ENCODE measurements around the gene MKRN1. TPM values are rescaled to one million over a fixed set of nuclear protein-coding genes. Genes with fewer than 3 reads are reported as not detected.

The MKRN1 gene
- total RNA-seq, 1 donor from 2014 or later = 98.6 TPM

DNA sequence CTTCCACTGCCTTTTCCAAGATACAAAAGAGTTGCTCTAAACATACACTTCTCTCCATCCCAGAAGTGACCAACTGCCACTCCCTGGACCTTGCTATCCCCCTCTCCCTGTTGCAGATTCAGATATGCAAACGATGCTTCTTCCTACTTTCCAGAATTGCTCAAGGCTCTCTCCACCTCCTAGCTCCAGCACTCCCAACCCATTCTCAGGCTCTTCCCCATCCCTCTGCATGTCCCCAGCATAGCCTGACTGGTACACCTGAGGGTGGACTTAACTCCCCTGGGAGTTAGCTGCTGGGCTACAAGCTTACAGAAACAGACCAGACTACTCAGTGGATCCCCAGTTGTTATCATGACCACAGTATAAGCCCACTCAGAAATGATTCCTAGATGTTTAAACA lies 27.6 kb downstream of the MKRN1 start:
- H3K27me3 Mint-ChIP-seq = no peaks in the 10 kb centered on the region
- no peak overlapping the region for H3K4me3 Mint-ChIP-seq

DNA sequence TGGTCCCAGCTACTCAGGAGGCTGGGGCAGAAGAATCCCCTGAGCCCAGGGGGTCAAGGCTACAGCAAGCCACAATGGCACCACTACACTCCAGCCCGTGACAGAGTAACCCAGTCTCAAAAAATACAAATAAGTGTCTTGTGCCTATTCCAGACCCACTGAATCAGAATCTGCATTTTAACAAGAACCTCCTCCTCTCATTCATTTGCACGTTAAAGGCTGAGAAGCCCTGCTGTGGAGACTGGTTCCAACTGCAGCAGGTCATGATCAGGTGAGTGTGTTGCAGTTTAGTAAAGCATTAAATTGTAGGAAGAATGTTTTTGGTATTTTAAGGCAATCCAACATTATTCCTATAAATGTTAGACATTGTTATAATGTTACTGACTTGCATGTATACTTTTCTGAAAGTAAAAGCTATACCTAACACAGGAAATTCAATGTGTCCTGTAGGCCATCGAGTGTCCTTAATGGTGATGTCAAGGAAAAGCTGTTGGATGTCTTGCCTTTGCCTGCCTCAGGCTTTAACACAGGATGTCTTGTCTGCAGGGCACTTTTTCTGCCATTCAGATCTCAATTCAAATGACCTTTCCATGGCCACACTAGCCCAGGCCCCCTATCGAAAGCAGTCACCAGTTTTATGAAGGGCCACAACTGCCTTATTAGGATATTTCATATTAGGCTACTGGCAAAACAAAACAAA lies 30.4 kb downstream of the MKRN1 start:
- TF ChIP-seq, protein P1, sequence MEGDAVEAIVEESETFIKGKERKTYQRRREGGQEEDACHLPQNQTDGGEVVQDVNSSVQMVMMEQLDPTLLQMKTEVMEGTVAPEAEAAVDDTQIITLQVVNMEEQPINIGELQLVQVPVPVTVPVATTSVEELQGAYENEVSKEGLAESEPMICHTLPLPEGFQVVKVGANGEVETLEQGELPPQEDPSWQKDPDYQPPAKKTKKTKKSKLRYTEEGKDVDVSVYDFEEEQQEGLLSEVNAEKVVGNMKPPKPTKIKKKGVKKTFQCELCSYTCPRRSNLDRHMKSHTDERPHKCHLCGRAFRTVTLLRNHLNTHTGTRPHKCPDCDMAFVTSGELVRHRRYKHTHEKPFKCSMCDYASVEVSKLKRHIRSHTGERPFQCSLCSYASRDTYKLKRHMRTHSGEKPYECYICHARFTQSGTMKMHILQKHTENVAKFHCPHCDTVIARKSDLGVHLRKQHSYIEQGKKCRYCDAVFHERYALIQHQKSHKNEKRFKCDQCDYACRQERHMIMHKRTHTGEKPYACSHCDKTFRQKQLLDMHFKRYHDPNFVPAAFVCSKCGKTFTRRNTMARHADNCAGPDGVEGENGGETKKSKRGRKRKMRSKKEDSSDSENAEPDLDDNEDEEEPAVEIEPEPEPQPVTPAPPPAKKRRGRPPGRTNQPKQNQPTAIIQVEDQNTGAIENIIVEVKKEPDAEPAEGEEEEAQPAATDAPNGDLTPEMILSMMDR (conservative IDR thresholded peaks at IDR 0.05) = no peak
- Mint-ChIP-seq H3K9me3 (no peaks in the 10 kb centered on the region), H3K27me3 (no peaks in the 10 kb centered on the region), H3K4me1 (ENCODE audit: unreplicated experiment) (no peaks in the 10 kb centered on the region), H3K27ac (no peak overlapping the region), H3K4me3 (no peak overlapping the region), H3K36me3 (peaks cover 10% of the 10 kb centered on the region)
- DNase-seq (ENCODE audit: extremely low spot score, unreplicated experiment) = no peak

More for the DNA sequence above, 27.6 kb downstream of the MKRN1 start:
- Mint-ChIP-seq H3K27ac (no peak overlapping the region), H3K36me3 (peaks cover 29% of the 10 kb centered on the region), H3K9me3 (no peaks in the 10 kb centered on the region), H3K4me1 (ENCODE audit: unreplicated experiment) (no peaks in the 10 kb centered on the region)
- no peak for DNase-seq (ENCODE audit: extremely low spot score, unreplicated experiment)
- TF ChIP-seq, protein P1 (conservative IDR thresholded peaks at IDR 0.05) = no peak

DNA sequence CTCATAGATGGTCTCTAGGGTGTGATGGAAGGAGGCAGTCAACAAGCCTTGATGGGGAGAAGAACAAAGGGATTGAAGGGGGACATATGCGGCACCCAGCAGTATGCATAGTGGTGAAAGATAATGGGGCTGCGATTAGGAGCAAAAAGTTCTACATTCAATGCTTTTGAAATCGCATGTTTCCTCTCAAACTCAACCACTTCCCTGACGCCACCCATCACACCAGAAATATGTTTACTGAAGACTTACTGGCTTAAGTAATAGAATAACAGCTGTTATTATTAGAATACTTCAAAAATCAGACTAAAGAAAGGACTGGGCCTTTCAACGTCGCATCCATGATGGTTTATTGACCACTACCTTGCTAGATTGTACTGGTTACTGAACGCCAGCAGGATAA lies 31.5 kb downstream of the MKRN1 start:
- no peak overlapping the region for H3K27ac Mint-ChIP-seq
- no peaks in the 10 kb centered on the region for H3K27me3 Mint-ChIP-seq

DNA sequence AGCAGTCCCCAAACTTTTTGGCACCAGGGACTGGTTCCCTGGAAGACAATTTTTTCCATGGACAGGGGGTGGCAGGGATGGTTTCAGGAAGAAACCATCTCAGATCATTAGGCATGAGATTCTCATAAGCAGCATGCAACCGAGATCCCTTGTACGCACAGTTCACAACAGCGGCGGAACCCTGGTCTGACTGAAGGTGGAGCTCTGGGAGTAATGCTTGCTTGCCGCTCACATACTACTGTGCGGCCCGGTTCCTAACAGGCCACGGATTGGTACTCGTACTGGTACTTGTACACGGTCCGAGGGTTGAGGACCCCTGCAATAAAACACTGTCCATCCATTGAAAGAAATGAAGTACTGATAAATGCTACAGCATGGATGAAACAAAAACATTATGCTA lies 32.8 kb downstream of the MKRN1 start:
- DNase-seq (ENCODE audit: extremely low spot score, unreplicated experiment) = no peak
- H3K9me3 Mint-ChIP-seq = no peaks in the 10 kb centered on the region
- no peaks in the 10 kb centered on the region for H3K36me3 Mint-ChIP-seq
- no peaks in the 10 kb centered on the region for H3K4me1 Mint-ChIP-seq (ENCODE audit: unreplicated experiment)
- H3K4me3 Mint-ChIP-seq = no peak overlapping the region
- H3K27me3 Mint-ChIP-seq = no peaks in the 10 kb centered on the region
- no peak overlapping the region for H3K27ac Mint-ChIP-seq
- TF ChIP-seq, protein P1 (conservative IDR thresholded peaks at IDR 0.05) = no peak

More for the DNA sequence above, 31.5 kb downstream of the MKRN1 start:
- Mint-ChIP-seq H3K36me3 (peaks cover 4% of the 10 kb centered on the region), H3K4me3 (no peak overlapping the region), H3K9me3 (no peaks in the 10 kb centered on the region), H3K4me1 (ENCODE audit: unreplicated experiment) (no peaks in the 10 kb centered on the region)
- TF ChIP-seq, protein P1 (conservative IDR thresholded peaks at IDR 0.05) = no peak
- no peak for DNase-seq (ENCODE audit: extremely low spot score, unreplicated experiment)

DNA sequence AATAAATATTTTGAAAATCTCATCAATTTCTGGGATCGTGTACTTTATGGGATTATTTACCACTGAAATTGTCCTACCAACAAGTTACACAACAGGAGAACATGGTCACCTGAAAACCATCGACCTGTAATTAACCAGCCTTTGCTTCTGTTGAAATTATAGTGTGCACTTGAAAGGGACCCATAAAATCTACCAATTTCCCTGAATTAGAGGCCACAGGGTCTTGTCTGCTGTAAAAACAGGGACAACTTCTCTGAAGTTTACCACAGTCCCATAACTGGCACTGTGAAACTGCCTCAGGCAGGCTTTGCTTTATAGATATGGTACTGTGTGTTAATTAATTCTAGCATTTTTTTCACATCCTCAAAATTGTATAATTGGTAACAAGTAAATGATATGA lies 37.8 kb downstream of the MKRN1 start:
- Mint-ChIP-seq H3K27me3 (no peaks in the 10 kb centered on the region), H3K9me3 (no peaks in the 10 kb centered on the region), H3K36me3 (peaks cover 4% of the 10 kb centered on the region), H3K27ac (no peak overlapping the region), H3K4me3 (no peak overlapping the region), H3K4me1 (ENCODE audit: unreplicated experiment) (no peaks in the 10 kb centered on the region)
- TF ChIP-seq, protein P1 (conservative IDR thresholded peaks at IDR 0.05) = no peak
- DNase-seq (ENCODE audit: extremely low spot score, unreplicated experiment) = no peak
